SIG-M5 (cell line): Measurements from ENCODE around the gene R3HDM2.

ENCODE experiments used
- DNase-seq: peaks from one replicate; lab custom pipeline; 2025; lab: John Stamatoyannopoulos, UW

R3HDM2 gene

DNA sequence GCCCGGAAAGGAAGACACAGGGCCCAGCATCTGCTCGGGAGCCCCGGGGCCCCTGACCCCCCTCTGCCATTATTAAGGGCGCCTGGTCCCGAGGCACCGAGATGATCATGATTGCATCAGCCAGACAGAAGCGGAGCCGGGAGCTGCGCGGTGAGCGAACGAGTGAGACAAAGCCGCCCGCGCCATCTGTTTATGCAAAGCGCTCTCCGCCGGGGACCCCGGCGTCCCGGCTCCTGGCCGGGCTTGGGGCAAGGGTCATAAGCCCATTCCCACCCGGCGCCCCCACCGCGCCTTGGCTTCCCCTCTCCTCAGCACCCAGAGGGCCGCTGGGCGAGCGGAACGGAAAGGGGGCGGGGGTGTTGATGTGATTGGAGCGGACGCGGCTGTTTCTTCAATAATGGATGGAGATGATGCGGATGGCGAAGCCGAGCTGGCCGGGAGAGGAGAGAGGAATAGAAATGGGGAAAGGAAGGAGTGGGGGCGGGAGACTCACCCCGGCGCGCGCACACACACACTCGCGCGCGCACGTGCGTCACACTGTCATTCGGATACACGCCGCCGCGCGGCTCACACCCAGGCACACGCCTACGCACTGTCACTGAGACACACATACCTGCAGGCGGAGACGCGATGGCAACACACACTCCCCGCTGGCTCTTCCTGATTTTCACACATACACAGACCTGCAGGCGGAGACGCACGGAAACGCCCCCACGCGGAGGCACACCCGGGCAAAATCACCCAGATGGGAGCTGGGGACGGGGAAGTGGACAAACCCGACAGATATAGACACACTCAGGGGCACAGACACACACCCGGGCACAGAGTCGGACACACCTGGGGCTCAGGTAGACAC is 190.5 kb downstream of the R3HDM2 start:
- no peak for DNase-seq

DNA sequence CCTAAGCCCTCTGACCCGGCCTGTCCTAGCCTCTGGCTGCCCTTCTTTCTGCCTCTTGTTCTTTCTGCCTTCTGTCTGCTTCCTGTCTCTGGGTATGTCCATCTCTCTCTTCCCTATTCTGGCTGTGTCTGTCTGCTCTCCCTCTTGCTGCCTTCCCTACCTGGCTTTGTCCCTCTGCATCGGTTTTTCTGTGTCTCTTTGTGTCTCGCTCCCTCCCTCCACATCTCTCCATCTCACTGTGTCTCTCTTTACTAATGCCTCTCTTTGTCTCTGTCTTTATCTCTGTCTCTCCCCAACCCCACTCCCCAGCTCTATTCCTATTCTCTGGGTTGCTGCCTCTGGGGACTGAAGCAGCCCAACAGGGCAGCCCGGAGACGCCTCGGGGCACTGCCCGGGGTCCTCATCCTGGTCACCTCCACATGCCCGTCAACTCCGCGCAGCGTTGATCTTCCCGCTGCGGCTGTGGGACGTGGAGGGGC is 191.2 kb downstream of the R3HDM2 start:
- DNase-seq: no peak

DNA sequence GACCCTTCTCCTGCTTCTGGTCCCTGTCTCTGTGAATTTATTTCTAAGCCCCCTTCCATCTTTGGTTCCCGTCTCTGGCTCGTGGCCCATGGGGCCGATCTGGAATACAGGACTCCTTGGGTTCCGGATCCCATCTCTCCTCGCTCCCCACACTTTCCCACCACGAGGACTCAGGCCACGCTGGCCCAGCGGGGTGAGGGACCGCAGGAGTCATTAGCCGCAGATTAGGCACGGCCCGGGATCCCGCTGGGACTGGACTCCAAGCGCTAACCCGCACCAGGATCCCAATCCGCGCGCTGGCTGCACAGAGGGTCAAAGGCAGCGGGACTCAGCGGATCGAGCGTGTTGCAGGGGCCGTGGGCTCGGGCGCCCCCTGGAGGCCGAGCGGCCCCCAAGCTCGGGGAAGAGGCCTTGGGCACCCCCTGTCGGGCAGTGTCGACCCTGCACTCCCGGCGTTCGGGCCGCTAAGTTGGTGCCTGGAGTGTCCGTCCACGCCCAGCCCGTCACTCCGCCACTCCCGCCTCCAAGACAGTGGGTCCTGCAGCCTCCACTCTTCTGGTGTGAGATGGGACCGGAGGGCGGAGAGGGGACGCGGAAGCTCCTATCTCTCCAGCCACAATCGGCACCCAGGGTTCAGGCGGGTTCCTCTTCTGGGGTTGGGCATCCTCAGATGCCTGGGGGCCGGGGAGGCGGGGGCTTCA is 191.8 kb downstream of the R3HDM2 start:
- no peak for DNase-seq

DNA sequence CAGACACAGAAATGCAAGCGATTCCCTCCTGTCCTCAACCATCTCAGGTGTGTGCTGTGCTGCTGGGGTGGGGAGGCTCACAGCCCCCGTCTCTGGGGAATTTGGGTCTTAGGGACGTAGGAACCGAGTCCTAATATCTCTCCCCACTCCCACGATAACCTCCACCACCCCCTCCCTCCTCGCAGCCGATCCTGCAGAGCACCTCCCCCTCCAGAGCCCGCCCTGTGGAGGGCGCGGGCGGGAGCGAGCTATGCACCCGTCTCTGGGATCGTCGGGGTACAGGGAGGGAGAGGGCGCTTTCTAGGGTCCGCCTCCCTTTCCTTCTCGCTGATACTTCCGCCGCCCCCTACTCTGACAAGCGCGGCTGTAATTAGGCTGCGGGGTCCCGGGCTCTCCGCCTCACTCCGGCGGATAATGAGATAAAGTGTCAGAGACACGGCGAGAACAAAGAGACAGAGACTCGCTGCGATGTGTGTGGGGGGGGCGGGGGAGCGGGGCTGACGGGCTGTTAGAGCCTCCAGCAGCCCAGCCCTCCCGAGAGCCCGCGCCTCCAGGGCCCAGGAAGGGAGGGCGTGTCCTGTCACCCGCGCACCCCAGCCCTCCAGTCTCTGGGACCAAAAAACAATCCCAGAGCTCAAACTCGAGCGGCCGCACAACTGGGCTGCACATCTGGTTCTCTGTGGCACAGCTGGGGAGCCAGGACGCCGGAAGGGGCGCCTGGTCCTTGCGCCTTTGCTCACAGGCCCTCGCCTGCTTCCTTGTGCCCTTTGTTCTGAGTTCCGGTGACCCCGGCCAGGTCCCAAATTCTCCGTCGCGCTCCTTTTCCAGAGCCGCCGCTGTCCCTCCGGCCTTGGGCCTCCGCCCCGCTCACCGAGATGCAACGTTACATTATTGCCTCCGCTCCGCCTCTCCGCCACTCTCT is 192.7 kb downstream of the R3HDM2 start:
- no peak for DNase-seq

DNA sequence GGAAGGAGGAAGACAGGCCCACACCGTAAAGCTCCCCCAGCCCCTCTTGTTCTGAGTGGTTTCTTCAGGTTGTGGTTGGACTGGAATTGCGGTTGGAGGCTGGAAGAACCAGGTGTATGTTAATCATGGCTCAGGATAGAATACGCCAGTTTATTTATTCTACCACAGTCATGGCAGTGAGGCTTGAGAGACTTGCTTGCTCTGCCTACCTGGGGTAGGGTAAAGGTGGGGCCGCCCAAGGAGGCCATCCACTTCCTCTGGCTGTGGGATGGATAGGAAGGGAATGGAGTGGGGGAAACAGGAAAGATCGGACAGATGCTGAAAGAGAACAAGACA is 193.3 kb downstream of the R3HDM2 start:
- no peak for DNase-seq

DNA sequence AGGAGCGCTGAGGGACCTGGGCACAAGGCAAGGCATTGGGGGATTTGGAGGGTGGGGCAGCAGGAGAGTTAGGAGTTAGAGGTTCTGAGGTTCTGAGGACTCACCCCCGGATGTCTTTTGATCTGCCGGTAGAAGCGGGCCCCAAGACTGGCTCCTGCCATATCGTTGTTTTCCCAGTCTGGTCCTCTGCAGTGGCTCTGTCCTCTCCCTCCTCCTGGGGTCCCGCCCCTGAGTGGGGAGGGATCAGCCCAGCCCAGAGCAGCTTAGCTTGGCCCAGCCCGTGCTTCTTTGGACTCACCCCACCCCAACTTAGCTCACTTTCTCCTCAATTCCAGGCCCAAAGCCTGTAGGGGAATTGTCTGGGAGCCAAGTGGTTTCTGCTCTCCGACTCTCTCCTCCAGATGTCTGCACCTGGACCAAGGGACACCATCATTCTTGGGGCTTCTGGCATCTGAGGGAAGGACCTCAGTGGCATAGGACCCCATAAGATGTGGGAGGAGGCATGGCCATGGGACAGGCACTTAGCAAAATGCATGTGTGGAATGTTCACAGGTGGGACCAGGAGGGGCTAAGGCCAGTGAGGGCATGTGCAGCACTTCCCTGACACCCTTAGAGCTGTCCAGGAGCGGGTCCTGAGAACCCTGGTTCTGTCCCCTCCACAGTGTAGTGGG is 193.8 kb downstream of the R3HDM2 start:
- DNase-seq: no peak

DNA sequence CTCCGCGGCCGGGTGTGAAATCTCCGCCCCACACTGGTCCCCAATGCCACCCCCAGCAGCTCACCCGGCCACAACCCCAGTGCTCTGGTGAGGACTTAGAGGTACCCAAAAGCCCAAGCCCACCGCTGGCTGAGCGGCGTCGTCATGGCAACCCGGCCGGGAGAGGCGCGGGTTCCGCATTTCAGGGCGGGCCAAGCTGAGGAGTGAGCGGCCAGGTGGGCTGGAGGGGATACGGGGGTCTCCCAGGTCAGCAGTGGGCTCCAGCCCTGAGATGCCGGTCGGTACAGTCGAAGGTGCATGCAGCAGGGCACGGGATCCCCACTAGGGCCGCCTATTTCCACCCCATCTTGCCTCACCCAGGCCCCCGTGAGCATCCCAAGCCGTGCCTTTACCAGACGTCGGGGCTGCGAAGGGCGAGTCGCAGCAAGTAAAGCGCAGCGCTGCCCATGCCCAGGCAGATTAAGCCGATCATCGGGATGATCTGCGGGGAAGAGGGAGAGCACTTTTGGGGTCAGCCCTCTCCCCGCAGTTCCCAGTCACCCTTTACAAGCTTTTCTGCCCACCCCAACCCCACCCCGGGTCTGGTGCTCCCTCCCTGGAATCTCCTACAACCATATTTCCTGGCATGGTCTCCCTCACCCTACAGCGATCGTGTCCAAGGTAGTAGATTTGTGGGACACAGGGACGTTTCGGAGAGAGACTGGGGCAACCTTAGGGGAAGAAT is 194.5 kb downstream of the R3HDM2 start:
- DNase-seq: no peak

DNA sequence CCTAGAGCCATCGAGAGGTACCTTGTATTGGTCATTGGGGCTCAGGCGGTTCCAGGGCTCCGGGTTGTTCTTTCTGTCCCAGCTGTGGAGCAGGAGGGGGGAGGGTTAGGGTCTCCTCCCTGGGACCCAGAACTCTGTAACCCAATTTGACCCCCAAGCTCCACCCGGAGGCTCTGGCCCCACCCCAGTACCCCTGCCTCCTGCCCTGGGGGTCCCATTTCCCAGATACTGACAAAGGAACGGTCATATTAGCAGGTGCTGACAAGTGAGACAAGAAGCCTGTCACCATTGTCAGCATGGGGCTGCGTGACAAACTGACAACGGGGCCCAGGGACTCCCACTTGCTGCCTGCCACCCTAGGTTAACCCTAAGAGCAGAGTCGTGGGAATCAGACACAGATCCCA is 195.1 kb downstream of the R3HDM2 start:
- DNase-seq: no peak

DNA sequence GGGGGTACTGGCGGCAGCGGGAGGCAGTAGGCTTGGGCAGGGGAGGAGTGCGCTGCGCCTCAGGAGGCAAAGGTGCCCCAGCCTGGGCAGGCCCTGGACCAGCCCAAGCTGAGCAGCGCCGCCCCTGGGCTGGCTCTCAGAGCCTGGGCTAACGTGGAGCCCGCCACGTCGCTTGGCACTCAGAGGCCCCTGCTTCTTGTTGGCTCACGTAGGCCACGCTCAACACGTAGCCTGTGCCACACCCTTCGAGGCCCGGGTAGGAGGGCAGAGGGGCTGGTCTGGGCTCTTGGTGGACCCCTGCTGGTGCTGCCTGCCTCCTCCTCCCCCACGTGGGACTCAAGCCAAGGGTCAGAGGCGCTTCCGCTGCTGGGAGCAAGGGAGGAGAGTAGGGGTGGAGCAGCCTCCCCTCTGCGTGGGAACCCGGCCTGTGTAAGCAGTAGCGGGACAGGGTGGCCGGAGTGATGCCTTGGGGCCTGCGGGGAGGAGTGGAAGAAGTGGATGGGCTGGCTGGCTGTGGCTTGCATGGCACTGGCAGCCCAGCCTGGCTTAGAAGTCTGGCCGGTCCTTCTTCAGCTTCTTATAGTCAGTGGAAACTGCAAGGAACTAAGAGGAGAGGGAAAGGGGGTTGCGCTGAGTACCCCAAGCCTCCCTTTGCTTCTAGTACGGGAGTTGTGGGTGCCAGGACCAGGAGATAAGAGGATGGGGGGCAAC is 195.7 kb downstream of the R3HDM2 start:
- DNase-seq: no peak

DNA sequence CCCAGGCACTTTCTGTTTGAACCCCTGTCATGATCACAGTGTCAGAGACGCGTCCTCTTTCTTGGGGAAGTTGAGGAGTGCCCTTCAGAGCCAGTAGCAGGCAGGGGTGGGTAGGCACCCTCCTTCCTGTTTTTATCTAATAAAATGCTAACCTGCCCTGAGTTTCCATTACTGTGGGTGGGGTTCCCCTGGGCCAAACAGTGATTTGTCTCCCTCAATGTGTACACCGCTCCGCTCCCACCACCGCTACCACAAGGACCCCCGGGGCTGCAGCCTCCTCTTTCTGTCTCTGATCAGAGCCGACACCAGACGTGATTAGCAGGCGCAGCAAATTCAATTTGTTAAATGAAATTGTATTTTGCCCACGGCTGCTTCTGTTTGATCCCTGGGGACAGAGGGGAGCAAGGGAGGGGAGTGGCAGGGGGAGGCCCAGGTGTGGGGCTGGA is 196.2 kb downstream of the R3HDM2 start:
- no peak for DNase-seq

DNA sequence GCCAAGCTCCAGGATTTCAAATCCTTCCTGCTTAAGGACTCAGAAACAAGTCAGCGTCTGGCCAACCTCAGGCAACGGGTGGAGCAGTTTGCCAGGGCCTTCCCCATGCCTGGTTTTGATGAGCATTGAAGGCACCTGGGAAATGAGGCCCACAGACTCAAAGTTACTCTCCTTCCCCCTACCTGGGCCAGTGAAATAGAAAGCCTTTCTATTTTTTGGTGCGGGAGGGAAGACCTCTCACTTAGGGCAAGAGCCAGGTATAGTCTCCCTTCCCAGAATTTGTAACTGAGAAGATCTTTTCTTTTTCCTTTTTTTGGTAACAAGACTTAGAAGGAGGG is 196.6 kb downstream of the R3HDM2 start:
- no peak for DNase-seq

DNA sequence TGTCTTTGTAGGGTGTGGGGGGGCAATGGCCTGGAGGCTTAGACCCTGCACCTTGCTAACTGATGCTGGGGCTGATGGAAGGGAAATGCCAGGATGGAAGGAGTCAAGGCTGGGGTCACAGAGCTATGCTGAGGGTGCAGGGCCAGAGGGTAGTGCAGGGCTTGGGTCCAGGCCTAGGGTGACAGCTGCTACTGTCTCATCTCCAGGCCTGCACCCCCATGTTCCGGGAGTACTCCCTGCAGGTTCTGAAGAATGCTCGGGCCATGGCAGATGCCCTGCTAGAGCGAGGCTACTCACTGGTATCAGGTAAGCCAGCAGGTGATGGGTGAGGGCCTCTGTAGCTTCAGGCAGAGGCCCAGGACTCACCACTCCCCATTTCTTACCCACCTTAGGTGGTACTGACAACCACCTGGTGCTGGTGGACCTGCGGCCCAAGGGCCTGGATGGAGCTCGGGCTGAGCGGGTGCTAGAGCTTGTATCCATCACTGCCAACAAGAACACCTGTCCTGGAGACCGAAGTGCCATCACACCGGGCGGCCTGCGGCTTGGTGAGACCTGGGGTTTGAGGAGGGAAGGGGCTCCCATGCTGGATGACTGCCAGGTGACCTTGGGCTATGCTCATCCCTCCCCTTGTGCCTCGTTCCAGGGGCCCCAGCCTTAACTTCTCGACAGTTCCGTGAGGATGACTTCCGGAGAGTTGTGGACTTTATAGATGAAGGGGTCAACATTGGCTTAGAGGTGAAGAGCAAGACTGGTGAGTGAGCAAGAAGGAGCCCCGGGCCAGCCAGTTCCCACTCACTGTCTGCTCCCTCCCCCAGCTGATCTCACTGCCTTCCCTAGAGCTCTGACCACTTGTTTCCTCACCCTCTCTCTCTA is 197.2 kb downstream of the R3HDM2 start:
- DNase-seq: no peak

DNA sequence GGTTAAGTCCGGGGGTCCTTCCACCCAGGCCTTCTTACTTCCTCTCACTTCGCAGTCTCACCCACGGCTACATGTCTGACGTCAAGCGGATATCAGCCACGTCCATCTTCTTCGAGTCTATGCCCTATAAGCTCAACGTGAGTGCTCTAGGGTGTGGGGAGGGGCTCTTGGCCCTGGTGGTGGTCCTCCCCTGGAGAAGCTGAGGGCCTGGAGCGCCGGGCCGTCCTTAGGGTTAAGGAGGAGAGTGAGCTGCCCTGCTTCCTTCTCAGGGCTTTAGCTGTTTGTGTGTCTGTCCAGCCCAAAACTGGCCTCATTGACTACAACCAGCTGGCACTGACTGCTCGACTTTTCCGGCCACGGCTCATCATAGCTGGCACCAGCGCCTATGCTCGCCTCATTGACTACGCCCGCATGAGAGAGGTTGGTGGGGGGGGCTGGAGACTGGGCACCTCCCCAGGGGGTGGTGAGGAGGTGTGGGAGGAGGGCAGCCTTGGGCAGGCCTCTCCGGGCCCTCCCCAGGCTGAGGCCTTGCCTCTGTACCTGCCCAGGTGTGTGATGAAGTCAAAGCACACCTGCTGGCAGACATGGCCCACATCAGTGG is 198.6 kb downstream of the R3HDM2 start:
- no peak for DNase-seq

DNA sequence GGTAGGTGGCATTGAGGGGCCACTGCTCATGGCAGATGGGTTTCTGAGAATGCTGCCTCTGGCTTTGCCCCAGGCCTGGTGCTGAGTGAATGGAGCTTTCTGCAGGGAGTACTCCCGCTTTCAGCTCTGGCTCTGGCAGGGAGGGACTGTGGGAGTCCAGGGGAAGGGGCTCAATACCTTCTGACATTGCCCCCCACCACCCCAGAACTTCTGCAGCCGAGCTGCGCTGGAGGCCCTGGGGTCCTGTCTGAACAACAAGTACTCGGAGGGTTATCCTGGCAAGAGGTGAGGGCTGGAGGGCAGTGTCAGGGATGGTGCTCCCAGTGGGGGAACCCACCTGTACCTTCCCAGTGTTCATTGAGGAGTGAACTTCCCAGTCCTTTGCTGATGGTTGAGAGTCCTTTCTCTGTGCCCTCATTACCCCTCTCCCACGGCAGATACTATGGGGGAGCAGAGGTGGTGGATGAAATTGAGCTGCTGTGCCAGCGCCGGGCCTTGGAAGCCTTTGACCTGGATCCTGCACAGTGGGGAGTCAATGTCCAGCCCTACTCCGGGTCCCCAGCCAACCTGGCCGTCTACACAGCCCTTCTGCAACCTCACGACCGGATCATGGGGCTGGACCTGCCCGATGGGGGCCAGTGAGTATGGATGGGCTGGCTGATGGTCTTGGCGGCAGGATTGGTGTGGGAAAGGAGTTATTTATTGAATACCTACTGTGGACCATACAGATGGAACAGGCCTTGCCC is 199.4 kb downstream of the R3HDM2 start:
- no peak for DNase-seq

DNA sequence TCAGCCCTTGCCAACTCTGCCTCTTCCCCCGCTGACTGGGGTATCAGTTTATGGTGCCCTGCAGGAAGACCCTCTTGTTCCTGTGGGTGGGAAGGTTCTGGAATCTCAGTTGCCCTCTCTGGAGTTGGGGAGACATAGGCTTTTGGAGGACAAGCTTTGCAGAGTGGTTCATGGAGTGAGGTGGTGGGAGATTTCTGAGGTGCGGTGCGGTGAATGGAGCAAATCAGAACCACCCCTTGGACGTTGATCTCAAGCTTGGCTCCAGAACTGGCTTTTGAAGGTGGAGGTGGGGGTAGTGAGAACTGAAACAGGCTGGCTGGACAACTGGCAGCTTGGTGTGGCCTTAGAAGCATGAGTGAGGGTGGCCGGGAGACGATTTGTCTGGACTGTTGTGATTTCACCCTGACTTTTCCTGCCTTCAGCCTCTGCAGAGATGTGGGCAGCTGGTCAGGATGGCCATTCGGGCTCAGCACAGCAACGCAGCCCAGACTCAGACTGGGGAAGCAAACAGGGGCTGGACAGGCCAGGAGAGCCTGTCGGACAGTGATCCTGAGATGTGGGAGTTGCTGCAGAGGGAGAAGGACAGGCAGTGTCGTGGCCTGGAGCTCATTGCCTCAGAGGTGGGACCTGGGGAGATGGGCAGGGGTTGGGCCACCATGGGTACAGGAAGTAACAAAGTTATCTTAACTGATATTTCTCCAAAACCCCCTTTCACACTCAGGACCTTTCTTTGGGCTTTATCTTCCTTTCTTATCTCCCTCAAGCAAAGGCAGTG is 200.3 kb downstream of the R3HDM2 start:
- no peak for DNase-seq

DNA sequence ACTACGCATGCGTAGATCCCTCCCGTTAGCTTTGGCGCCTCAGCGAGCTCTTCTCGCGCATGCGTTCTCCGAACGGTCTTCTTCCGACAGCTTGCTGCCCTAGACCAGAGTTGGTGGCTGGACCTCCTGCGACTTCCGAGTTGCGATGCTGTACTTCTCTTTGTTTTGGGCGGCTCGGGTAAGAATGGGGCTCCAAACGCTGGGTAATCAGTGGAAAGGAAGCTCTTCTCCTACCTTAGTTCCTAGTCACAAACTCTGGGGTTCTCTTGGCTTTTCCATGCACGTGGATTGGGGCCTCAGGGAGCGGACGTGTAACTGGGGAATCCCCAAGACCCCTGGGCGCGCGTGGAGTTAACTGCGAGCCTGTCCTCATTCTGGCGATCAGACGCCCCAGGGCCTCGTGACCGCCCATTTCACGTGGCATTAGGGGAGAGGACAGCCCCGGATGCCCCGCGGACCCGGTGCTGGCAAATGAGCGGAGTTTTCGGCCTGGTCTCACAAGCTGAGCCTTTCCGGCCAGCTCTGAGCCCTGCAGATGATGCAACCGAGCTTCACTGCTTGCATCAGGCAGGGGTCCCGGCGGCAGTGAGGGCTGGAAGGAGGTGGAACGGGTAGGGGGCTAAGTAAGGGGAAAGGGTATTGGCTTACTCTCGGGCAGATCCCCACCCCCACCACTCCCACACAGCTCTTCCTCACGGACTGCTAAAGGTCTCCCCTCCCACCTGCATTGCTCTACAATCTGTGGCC is 201.0 kb downstream of the R3HDM2 start, which contains the start of gene SHMT2:
SHMT2 (plus strand) TSS at position 78 of the 747 bp plus-strand sequence; CDS start at position 146, 68 bp downstream.
- peak; percentile 88 for DNase-seq
